ENCODE results near the gene GRIK1. TPM values are rescaled to one million over a fixed set of nuclear protein-coding genes. Genes with fewer than 3 reads are reported as not detected.

Gene GRIK1
- total RNA-seq, 1 donor from 2014 or later = 3.2 TPM

- TF ChIP-seq POLR2AphosphoS5 (IDR thresholded peaks at IDR 0.05; ENCODE audit: insufficient read depth in 1 of 2, low read depth in 1 of 2) (no peak), POLR2A (IDR thresholded peaks at IDR 0.05) (no peak), CTCF (IDR thresholded peaks at IDR 0.05) (no peak)
- no peaks in the 10 kb centered on the region for H3K27me3 ChIP-seq
Measured at GRCh38 chr21:29793712-29794111, 146.1 kb downstream of the GRIK1 start.

GRCh38 chr21:29789393-29789792 is 150.4 kb downstream of the GRIK1 start:
- Histone ChIP-seq H3K4me1 (no peaks in the 10 kb centered on the region), H3K36me3 (no peaks in the 10 kb centered on the region), H3K27ac (no peak overlapping the region), H3K4me3 (no peak overlapping the region), H3K9me3 (no peaks in the 10 kb centered on the region), H3K27me3 (no peaks in the 10 kb centered on the region)
- no peak for DNase-seq (ENCODE audit: extremely low spot score in 2 of 2)
- intact Hi-C loops (cut with DNase I) = no loop called here
- no peak for TF ChIP-seq POLR2AphosphoS5 (IDR thresholded peaks at IDR 0.05; ENCODE audit: insufficient read depth in 1 of 2, low read depth in 1 of 2)
- no peak for TF ChIP-seq CTCF (IDR thresholded peaks at IDR 0.05)
- TF ChIP-seq POLR2A (IDR thresholded peaks at IDR 0.05) = no peak

More at GRCh38 chr21:29793712-29794111, 146.1 kb downstream of the GRIK1 start:
- no peak for DNase-seq (ENCODE audit: extremely low spot score in 2 of 2)
- H3K9me3 ChIP-seq = no peaks in the 10 kb centered on the region
- H3K4me3 ChIP-seq = no peak overlapping the region
- no peaks in the 10 kb centered on the region for H3K4me1 ChIP-seq
- intact Hi-C loops (cut with DNase I) = no loop called here
- H3K27ac ChIP-seq = no peak overlapping the region
- H3K36me3 ChIP-seq = no peaks in the 10 kb centered on the region

- DNase-seq (ENCODE audit: extremely low spot score in 2 of 2) = no peak
- intact Hi-C loops (cut with DNase I) = no loop called here
- Histone ChIP-seq H3K27me3 (no peaks in the 10 kb centered on the region), H3K4me1 (no peaks in the 10 kb centered on the region), H3K4me3 (no peak overlapping the region), H3K27ac (no peak overlapping the region), H3K36me3 (no peaks in the 10 kb centered on the region), H3K9me3 (no peaks in the 10 kb centered on the region)
- TF ChIP-seq POLR2AphosphoS5 (IDR thresholded peaks at IDR 0.05; ENCODE audit: insufficient read depth in 1 of 2, low read depth in 1 of 2) = no peak
- no peak for TF ChIP-seq POLR2A (IDR thresholded peaks at IDR 0.05)
- no peak for TF ChIP-seq CTCF (IDR thresholded peaks at IDR 0.05)
Measured at GRCh38 chr21:29788752-29789151, 151.0 kb downstream of the GRIK1 start.

- no peaks in the 10 kb centered on the region for H3K36me3 ChIP-seq
- no peaks in the 10 kb centered on the region for H3K27me3 ChIP-seq
- H3K4me1 ChIP-seq = no peaks in the 10 kb centered on the region
- H3K4me3 ChIP-seq = no peak overlapping the region
- no peak overlapping the region for H3K27ac ChIP-seq
- DNase-seq (ENCODE audit: extremely low spot score in 2 of 2) = no peak
- no peaks in the 10 kb centered on the region for H3K9me3 ChIP-seq
- intact Hi-C loops (cut with DNase I) = no loop called here
- TF ChIP-seq POLR2AphosphoS5 (IDR thresholded peaks at IDR 0.05; ENCODE audit: insufficient read depth in 1 of 2, low read depth in 1 of 2) = no peak
- TF ChIP-seq POLR2A (IDR thresholded peaks at IDR 0.05) = no peak
- TF ChIP-seq CTCF (IDR thresholded peaks at IDR 0.05) = no peak
Measured at GRCh38 chr21:29787361-29787909, 152.4 kb downstream of the GRIK1 start.

GRCh38 chr21:29786496-29787360 is 153.1 kb downstream of the GRIK1 start:
- no peak overlapping the region for H3K27ac ChIP-seq
- no peaks in the 10 kb centered on the region for H3K9me3 ChIP-seq
- DNase-seq (ENCODE audit: extremely low spot score in 2 of 2) = no peak
- TF ChIP-seq POLR2A (IDR thresholded peaks at IDR 0.05) (no peak), CTCF (IDR thresholded peaks at IDR 0.05) (no peak), POLR2AphosphoS5 (IDR thresholded peaks at IDR 0.05; ENCODE audit: insufficient read depth in 1 of 2, low read depth in 1 of 2) (no peak)
- H3K27me3 ChIP-seq = no peaks in the 10 kb centered on the region
- intact Hi-C loops (cut with DNase I) = no loop called here
- H3K4me1 ChIP-seq = no peaks in the 10 kb centered on the region
- no peak overlapping the region for H3K4me3 ChIP-seq
- H3K36me3 ChIP-seq = no peaks in the 10 kb centered on the region

Measured in vagina (tissue), 2 donors.